Pons (tissue), 1 donor: ENCODE results near the gene HIRA.

Experiments
- DNase-seq: peaks from one replicate; pipeline ENCODE4 v3.0.0-alpha.2; 2016; ENCODE audit warnings: low spot score

HIRA gene

GRCh38 chr22:19410941-19411689 lies 20.4 kb downstream of the HIRA start:
- peak; percentile 17 for DNase-seq

- no peak for DNase-seq
Observed at GRCh38 chr22:19407649-19408606, 23.6 kb downstream of the HIRA start.

- DNase-seq, result no peak
Observed at GRCh38 chr22:19406846-19407245, 24.7 kb downstream of the HIRA start.

- DNase-seq, result no peak
Observed at GRCh38 chr22:19406281-19406811, 25.2 kb downstream of the HIRA start.

- no peak for DNase-seq
Observed at GRCh38 chr22:19405652-19406051, 25.9 kb downstream of the HIRA start.

- DNase-seq, result no peak
Observed at GRCh38 chr22:19405133-19405532, 26.4 kb downstream of the HIRA start.

- DNase-seq, result no peak
Observed at GRCh38 chr22:19404676-19405075, 26.9 kb downstream of the HIRA start.

GRCh38 chr22:19402642-19403191 lies 28.8 kb downstream of the HIRA start:
- DNase-seq, result no peak

- DNase-seq, result no peak
Observed at GRCh38 chr22:19401483-19401882, 30.1 kb downstream of the HIRA start.

- DNase-seq, result no peak
Observed at GRCh38 chr22:19400881-19401280, 30.7 kb downstream of the HIRA start.

GRCh38 chr22:19398652-19399051 lies 32.9 kb downstream of the HIRA start:
- DNase-seq, result no peak

- DNase-seq, result no peak
Observed at GRCh38 chr22:19398206-19398605, 33.3 kb downstream of the HIRA start.

GRCh38 chr22:19397734-19398104 lies 33.8 kb downstream of the HIRA start:
- DNase-seq, result no peak

GRCh38 chr22:19396934-19397733 lies 34.4 kb downstream of the HIRA start:
- no peak for DNase-seq

GRCh38 chr22:19396561-19396933 lies 35.0 kb downstream of the HIRA start:
- DNase-seq, result no peak

- DNase-seq, result no peak
Observed at GRCh38 chr22:19395276-19395675, 36.3 kb downstream of the HIRA start.

GRCh38 chr22:19394274-19395050 lies 37.1 kb downstream of the HIRA start:
- DNase-seq, result no peak

GRCh38 chr22:19393704-19394103 lies 37.8 kb downstream of the HIRA start:
- DNase-seq, result no peak

GRCh38 chr22:19387575-19387974 lies 44.0 kb downstream of the HIRA start:
- DNase-seq, result no peak

- DNase-seq, result no peak
Observed at GRCh38 chr22:19387038-19387437, 44.5 kb downstream of the HIRA start.

- DNase-seq, result no peak
Observed at GRCh38 chr22:19386248-19386647, 45.3 kb downstream of the HIRA start.
